Activated gamma-delta T cell (primary cell): ENCODE data around the gene GZMB.
"Not testable (repeated sequence)": the region's sequence is repeated elsewhere in the genome, so short reads cannot be mapped to it uniquely, and the experiment has no call there.

Experiments used
- DNase-seq: peaks from one replicate; lab custom pipeline; 2025; lab: John Stamatoyannopoulos, UW

Gene GZMB

DNA sequence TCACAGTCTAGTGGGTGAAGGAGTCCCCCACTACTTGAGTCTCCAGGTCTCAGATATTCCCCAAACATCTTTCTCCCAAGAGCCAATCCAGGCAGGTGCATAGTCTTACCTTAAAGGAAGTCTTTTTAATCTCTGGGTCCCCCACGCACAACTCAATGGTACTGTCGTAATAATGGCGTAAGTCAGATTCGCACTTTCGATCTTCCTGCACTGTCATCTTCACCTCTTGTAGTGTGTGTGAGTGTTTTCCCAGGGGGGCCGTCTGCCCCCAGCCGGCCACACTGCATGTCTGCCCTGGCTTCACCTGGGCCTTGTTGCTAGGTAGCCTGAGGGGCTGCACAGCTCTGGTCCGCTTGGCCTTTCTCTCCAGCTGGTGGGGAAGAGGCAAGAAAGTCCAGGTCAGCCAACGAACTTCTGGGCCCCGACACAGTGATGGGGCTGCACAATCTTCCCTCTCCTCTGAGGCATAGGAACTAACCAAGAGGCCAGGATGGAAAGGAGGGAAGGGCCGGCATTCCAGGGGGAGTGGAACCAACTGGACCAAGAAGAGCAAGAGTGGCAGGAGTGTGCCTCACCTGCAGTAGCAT is 2.1 kb downstream of the GZMB start:
- DNase-seq: no peak

DNA sequence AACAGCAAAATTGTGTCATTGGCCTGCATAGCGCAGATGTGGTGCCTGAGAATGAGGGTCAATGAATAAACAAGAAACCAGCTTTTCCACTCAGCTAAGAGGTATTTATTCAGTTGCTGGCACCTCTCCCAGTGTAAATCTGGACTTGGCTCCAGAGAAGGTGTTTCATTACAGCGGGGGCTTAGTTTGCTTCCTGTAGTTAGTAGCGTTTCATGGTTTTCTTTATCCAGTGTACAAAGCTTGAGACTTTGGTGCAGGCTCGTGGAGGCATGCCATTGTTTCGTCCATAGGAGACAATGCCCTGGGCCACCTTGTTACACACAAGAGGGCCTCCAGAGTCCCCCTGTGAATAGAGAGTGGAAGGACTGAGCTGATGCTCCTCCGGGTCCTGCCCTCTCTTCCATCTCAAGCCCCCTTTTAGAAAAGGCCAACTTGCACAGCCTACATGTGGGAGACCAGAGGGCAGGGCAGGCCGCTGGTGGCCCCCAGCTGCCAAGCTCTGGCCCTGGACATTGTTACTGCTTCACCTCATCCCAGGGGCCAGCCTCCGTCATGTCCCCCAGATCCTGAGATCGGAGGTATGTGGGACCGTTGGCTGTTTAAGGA is 3.0 kb downstream of the GZMB start:
- no peak for DNase-seq

DNA sequence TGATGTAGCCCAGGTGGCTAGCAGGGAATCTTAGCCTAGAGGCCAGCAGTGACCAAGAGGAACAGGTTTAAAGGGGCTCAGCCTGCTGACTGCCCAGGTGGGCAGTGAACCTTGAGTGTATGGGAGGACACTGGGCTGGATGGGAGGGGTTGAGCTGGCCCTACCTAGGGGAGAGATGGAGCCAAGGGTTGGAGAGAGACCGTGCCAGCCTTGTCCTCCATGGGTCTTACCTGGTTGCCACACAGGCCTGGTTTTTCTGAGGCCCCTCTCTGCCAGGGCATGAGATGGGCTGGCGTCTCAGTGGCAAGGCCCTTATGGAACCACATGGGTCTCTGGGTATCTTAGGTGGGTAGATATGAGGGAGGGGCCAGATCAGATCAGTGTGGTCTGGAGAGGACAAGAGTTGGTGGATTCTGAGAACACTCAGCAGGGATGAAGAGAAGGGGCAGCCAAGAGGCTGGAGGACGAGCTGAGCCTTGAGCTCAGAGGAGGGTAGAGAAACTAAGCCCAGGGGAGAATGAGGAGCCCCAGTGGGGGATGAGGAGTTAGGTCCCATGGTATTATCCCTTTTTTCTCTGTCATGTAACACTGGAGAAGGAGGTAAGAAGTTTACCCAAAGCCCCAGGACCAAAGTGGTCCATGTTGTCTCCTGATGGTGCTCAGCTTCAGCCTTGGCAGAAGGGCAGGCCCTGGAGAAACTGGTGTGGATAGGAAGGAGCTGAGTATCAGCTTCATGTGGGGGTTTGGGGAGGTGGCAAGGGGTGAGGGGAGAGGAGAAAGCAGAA is 3.7 kb downstream of the GZMB start:
- DNase-seq: no peak

DNA sequence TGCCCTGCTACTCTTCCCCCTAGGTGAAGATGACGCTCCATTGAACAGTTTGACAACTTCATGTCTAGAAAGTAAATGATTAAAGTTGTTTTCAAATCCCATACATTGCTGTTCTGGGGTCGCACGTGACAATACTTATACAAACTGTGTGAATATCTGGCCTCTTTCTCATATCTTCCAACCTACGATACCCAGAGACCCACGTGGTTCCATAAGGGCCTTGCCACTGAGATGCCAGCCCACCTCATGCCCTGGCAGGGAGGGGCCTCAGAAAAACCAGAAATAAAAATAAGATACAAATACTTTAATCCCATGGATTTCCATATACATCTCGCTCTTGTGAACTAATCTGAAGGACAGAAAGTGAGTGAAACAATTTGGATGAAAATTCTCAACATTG is 4.5 kb downstream of the GZMB start:
- DNase-seq: no peak

DNA sequence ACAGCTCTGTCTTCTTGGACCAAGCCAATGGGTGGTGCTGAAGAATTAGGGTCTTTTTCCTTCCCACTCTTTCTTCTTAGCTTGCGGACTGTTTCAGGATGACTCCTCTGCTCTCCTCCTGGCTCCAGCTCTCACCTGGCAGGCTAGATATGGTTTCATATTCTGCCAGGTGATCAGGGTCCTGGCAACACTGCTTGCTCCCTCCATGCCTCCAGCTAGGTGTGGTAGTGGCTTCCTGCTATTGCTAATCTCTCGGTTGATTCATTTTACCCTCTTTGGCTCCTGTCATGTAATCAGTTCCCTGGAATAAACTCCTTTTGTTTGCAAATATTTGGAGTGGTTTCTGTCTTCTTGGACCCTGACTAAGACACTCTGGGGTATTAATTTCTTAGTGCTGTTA is 20.2 kb downstream of the GZMB start:
- no peak for DNase-seq

DNA sequence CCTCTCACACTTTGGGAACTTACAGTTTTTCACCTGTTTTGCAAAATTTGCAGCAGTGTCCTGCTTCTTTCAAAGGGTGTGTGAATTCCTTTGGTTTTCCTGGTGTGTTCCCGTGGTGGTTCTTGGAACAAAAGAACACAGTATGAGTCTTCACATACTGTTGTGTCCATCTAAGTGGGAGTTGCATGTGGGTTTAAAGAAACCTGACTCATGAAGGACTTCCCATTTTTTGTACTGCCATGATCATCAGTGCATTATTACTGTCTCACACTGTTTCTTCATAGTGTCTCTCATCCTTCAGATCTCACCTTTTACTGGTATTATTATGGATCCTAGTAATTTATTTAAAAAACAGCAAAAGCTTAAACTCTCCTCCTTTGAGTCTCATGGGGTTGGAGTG is 20.7 kb downstream of the GZMB start:
- no peak for DNase-seq

DNA sequence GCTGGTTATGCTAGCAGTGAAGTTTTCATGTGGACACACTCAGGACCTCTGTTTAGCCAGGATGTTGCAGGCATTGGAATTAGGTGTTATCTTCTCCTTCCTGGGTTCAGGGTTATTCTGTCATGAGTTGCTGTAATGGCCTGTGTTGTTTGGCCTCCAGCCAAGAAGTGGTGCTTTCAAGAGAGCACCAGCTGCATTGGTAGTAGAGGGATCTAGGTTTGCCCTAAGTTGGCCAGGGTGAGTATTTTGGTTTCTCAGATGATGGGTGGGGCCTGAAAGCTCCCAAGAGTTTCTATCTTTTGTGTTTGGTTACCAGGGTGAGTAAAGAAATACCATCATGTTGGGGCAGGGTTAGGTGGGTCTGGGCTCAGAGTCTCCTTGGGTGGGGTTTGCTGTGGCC is 21.8 kb downstream of the GZMB start:
- no peak for DNase-seq

DNA sequence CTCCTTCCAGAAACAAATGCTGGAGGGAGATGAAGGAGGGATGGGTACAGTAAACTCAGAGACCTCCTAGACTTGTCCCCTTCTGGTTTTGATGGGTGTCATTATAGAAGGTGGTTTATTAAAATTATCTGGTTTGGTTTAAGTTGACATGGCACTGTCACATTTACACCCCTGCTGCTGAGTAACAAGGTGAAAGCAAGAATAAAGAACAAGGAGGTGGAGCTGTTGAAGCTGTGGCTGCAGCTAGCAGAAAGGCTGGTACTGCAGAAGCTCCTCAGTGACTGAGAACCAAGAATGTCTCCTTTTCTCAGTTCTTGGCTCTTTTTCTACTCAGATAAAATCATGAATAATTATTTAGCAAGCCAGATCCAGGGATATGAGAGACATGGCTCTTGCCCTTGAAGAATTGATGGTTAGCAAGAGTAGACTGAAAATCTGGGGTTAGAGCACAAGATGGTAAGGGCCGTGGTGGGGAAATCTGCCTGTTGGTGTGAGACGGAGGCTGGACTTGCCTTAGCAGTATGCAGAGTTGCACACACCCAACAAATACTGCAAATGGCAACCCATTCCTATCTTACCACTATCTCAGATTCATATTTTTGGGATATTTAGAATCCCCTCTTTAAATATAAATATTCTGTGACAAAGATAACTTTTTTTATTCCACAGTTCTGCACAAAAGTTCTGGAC is 24.2 kb downstream of the GZMB start, which contains the start of gene GZMH:
GZMH (minus strand) TSS at position 31 of the 690 bp plus-strand sequence. CDS start 72 bp downstream, outside the sequence.
- DNase-seq: no peak

DNA sequence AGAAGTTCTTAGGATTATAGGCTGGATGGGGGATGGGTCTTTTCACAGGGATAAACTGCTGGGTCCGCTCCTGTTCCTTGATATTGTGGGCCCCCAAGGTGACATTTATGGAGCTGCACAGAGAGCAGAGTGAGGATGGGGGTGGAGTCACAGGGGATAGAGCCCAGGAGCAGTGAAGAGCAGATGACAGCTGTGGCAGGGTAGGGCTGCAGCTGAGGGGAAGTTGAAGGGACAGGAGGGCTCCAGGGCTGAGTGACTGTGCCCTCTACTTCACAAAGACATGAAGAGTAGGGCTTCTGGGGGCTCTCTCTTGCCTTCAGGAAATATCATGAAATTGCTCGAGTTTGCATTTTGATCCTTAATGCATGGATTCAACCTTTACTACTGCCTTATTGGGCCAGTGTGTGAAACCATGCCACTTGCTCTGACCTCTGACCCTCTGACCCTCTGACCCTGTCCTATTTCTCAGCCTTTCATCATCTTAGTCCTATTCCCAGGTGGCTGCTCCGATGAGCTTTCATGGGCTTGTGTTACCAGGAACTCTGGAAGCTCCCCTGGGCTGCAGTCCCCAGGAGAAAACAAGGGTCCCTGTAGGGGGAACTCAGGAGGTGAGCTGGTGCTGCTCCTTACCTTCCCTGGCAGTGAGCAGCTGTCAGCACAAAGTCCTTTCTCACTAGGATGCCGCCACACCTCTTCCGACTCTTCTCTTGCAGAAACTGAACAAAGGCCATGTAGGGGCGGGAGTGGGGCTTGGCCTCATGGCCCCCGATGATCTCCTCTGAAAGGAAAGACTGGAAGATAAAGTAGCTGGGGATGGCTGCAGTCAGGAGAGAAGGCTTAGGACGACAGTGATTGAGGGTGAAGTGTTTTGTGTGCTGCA is 26.1 kb downstream of the GZMB start:
- DNase-seq: no peak

DNA sequence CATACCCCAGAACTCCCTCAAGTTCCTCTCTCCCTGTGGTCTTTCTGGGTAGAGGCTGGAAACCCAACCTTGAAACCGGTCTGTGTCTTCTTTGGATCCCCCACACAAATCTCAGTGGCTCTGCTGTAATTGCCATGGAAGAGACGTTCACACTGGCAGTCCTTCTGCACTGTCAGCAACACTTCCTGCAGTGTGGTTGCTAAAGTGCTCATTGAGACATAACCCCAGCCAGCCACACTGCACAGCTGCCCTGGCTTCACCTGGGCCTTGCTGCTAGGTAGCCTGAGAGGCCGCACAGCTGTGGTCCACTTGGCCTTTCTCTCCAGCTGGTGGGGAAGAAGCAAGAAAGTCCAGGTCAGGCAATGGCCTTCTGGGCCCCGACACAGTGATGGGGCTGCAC is 26.9 kb downstream of the GZMB start:
- DNase-seq: no peak

DNA sequence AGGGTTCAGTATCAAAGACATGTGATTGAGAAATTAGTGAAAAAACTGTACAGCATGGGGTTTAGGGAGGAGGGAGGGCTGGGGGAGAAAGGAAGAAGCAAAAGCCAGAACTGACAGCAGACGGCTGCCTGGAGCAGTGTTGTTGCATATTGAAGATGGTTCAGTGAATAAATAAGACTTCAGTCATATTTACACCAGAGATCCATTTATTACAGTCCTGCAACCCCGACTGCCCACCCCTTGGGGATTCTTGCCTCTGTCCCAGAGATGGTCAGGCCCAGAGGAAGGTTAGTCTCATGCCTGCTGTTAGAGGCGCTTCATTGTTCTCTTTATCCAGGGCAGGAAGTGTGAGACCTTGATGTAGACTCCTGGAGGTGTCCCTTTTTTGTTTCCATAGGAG is 27.7 kb downstream of the GZMB start:
- no peak for DNase-seq

DNA sequence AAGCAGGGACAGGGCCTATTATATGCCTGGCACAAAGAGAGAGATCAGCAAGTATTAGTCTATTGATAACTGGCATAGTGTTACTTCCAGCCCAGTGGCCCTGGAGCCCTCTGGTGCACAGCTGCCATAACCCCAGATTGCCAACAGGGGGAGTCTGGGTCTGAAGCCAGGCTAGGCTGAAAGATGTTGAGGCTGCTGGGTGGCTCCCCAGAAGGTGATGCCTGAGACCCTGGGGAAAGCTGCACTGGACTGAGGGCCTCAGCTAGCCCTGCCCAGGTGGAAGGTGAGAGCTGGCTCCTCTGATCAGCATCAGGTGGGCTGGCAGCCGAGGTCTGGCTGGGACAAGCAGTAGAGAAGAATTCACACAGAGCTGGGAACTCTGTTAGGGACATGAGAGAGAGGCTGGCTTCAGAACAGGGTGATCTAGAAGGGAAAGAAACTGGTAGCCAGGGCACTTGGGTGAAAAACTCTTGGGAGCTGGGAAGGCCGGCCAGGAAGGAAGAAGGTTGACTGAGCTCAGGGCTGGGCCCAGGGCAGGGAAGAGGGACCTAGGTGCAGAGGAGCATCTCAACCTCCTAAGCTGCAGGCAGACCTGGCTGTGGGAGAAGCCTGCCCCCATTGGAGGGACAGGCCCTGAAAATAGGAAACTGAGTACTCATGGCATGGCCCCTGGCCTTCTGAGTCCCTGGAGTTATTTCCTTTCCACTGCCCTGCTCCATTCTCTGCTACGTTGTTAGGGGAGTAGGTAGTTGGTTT is 28.4 kb downstream of the GZMB start:
- no peak for DNase-seq

DNA sequence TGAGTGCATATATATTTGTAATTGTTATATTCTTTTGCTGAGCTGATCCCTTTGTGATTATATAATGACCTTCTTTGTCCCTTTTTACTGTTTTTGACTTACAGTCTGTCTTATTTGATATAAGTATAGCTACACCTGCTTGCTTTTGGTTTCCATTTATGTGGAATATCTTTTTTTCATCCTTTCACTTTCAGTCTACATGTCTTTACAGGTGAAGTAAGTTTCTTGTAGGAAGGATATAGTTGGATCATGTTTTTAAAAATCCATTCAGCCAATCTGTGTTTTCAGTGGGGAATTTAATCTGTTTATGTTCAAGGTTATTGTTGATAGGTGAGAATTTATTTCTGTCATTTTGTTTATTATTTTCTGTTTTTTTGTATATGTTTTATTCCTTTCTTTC is 36.6 kb downstream of the GZMB start:
- no peak for DNase-seq

DNA sequence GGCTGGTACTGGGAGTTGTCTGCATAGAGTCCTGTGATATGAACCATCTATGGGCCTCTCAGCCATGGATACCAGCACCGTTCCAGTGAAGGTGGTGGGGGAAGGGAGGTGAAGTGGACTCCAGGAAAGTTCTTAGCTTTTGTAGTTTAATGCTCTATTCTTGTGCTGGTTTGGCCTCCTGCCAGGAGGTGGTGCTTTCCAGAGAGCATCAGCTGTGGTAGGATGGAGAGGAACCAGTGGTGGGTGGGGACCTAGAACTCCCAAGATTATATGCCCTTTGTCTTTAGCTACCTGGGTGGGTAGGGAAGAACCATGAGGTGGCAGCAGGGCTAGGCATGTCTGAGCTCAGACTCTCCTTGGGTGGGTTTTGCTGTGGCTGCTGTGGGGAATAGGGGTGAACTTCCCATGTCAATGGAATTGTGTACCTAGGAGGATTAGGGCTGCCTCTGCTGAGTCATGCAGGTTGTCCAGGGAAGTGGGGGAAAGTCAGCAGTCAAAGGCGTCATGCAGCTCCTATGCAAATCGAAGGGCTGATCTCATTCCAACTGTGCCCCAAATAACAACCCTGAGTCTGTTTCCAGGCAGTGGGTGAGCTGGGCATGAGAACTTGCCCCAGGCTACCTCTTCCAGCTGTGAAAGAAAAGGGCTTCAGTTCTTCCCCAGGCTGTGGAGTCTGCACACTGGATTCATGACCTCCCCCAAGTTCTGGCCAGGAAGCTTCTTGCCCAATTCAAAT is 38.7 kb downstream of the GZMB start:
- no peak for DNase-seq

DNA sequence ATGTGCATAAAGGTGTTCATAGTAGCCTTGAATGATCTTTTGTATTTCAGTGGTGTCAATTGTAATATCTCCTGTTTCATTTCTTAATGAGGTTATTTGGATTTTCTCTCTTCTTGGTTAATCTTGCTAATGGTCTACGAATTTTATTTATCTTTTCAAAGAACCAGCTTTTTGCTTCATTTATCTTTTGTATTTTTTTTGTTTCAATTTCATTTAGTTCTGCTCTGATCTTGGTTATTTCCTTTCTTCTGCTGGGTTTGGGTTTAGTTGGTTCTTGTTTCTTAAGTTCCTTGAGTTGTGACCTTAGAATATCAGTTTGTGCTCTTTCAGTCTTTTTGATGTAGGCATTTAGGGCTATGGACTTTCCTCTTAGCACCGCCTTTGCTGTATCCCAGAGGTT is 43.0 kb downstream of the GZMB start:
- not testable (repeated sequence) for DNase-seq

DNA sequence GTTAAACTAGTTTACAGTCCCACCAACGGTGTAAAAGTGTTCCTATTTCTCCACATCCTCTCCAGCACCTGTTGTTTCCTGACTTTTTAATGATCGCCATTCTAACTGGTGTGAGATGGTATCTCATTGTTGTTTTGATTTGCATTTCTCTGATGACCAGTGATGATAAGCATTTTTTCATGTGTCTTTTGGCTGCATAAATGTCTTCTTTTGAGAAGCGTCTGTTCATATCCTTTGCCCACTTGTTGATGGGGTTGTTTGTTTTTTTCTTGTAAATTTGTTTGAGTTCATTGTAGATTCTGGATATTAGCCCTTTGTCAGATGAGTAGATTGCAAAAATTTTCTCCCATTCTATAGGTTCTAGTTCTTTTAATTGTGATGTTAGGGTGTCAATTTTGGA is 49.6 kb downstream of the GZMB start:
- not testable (repeated sequence) for DNase-seq
